ENCODE measurements around the gene SLC22A23.

SLC22A23 gene

GRCh38 chr6:3314621-3315467 is 142.0 kb downstream of the SLC22A23 start:
- H3K27me3 Mint-ChIP-seq = peaks cover 37% of the 10 kb centered on the region
- H3K36me3 Mint-ChIP-seq (ENCODE audit: low read depth) = no peaks in the 10 kb centered on the region
- no peak overlapping the region for H3K4me3 Mint-ChIP-seq
- no peaks in the 10 kb centered on the region for H3K9me3 Mint-ChIP-seq
- intact Hi-C loops (cut with micrococcal nuclease) = no loop called here
- peaks cover 14% of the 10 kb centered on the region for H3K4me1 Mint-ChIP-seq (ENCODE audit: low read depth)
- no peak overlapping the region for H3K27ac Mint-ChIP-seq

- Mint-ChIP-seq H3K27me3 (peaks cover 36% of the 10 kb centered on the region), H3K27ac (no peak overlapping the region), H3K9me3 (no peaks in the 10 kb centered on the region), H3K36me3 (ENCODE audit: low read depth) (no peaks in the 10 kb centered on the region), H3K4me1 (ENCODE audit: low read depth) (peaks cover 14% of the 10 kb centered on the region), H3K4me3 (no peak overlapping the region)
- intact Hi-C loops (cut with micrococcal nuclease) = no loop called here
These were observed 142.7 kb downstream of the SLC22A23 start for GRCh38 chr6:3314176-3314575.

- intact Hi-C loops (cut with micrococcal nuclease) = no loop called here
- H3K9me3 Mint-ChIP-seq = no peaks in the 10 kb centered on the region
- no peak overlapping the region for H3K27ac Mint-ChIP-seq
- no peak overlapping the region for H3K4me3 Mint-ChIP-seq
- H3K36me3 Mint-ChIP-seq (ENCODE audit: low read depth) = no peaks in the 10 kb centered on the region
- H3K4me1 Mint-ChIP-seq (ENCODE audit: low read depth) = peaks cover 14% of the 10 kb centered on the region
- H3K27me3 Mint-ChIP-seq = peaks cover 27% of the 10 kb centered on the region
These were observed 144.1 kb downstream of the SLC22A23 start for GRCh38 chr6:3312604-3313231.

GRCh38 chr6:3311826-3312225 is 145.0 kb downstream of the SLC22A23 start:
- no peak overlapping the region for H3K4me3 Mint-ChIP-seq
- H3K27ac Mint-ChIP-seq = no peak overlapping the region
- no peaks in the 10 kb centered on the region for H3K36me3 Mint-ChIP-seq (ENCODE audit: low read depth)
- peaks cover 18% of the 10 kb centered on the region for H3K27me3 Mint-ChIP-seq
- intact Hi-C loops (cut with micrococcal nuclease) = no loop called here
- H3K9me3 Mint-ChIP-seq = no peaks in the 10 kb centered on the region
- H3K4me1 Mint-ChIP-seq (ENCODE audit: low read depth) = peaks cover 14% of the 10 kb centered on the region

- H3K27ac Mint-ChIP-seq = no peak overlapping the region
- intact Hi-C loops (cut with micrococcal nuclease) = no loop called here
- no peak overlapping the region for H3K4me3 Mint-ChIP-seq
- peaks cover 14% of the 10 kb centered on the region for H3K4me1 Mint-ChIP-seq (ENCODE audit: low read depth)
- peaks cover 18% of the 10 kb centered on the region for H3K27me3 Mint-ChIP-seq
- H3K9me3 Mint-ChIP-seq = peaks cover 6% of the 10 kb centered on the region
- H3K36me3 Mint-ChIP-seq (ENCODE audit: low read depth) = no peaks in the 10 kb centered on the region
These were observed 146.1 kb downstream of the SLC22A23 start for GRCh38 chr6:3310703-3311102.

- no peaks in the 10 kb centered on the region for H3K36me3 Mint-ChIP-seq (ENCODE audit: low read depth)
- peaks cover 10% of the 10 kb centered on the region for H3K9me3 Mint-ChIP-seq
- H3K27ac Mint-ChIP-seq = no peak overlapping the region
- no peak overlapping the region for H3K4me3 Mint-ChIP-seq
- intact Hi-C loops (cut with micrococcal nuclease) = no loop called here
- H3K27me3 Mint-ChIP-seq = peaks cover 20% of the 10 kb centered on the region
- H3K4me1 Mint-ChIP-seq (ENCODE audit: low read depth) = peaks cover 14% of the 10 kb centered on the region
These were observed 146.8 kb downstream of the SLC22A23 start for GRCh38 chr6:3310051-3310448.

- Mint-ChIP-seq H3K4me3 (no peak overlapping the region), H3K27me3 (peaks cover 20% of the 10 kb centered on the region), H3K36me3 (ENCODE audit: low read depth) (no peaks in the 10 kb centered on the region), H3K27ac (no peak overlapping the region), H3K9me3 (peaks cover 10% of the 10 kb centered on the region), H3K4me1 (ENCODE audit: low read depth) (peaks cover 14% of the 10 kb centered on the region)
- intact Hi-C loops (cut with micrococcal nuclease) = no loop called here
These were observed 147.3 kb downstream of the SLC22A23 start for GRCh38 chr6:3309391-3310050.

- peaks cover 9% of the 10 kb centered on the region for H3K4me1 Mint-ChIP-seq (ENCODE audit: low read depth)
- H3K4me3 Mint-ChIP-seq = no peak overlapping the region
- H3K27ac Mint-ChIP-seq = no peak overlapping the region
- intact Hi-C loops (cut with micrococcal nuclease) = no loop called here
- H3K9me3 Mint-ChIP-seq = peaks cover 10% of the 10 kb centered on the region
- H3K27me3 Mint-ChIP-seq = peaks cover 20% of the 10 kb centered on the region
- H3K36me3 Mint-ChIP-seq (ENCODE audit: low read depth) = no peaks in the 10 kb centered on the region
These were observed 148.7 kb downstream of the SLC22A23 start for GRCh38 chr6:3308106-3308505.

- Mint-ChIP-seq H3K27me3 (peaks cover 22% of the 10 kb centered on the region), H3K4me3 (no peak overlapping the region), H3K4me1 (ENCODE audit: low read depth) (peaks cover 3% of the 10 kb centered on the region), H3K36me3 (ENCODE audit: low read depth) (no peaks in the 10 kb centered on the region), H3K9me3 (peaks cover 10% of the 10 kb centered on the region), H3K27ac (no peak overlapping the region)
- intact Hi-C loops (cut with micrococcal nuclease) = no loop called here
These were observed 149.4 kb downstream of the SLC22A23 start for GRCh38 chr6:3307436-3307835.

- H3K4me3 Mint-ChIP-seq = no peak overlapping the region
- no peak overlapping the region for H3K27ac Mint-ChIP-seq
- no peaks in the 10 kb centered on the region for H3K36me3 Mint-ChIP-seq (ENCODE audit: low read depth)
- intact Hi-C loops (cut with micrococcal nuclease) = no loop called here
- peaks cover 26% of the 10 kb centered on the region for H3K27me3 Mint-ChIP-seq
- peaks cover 10% of the 10 kb centered on the region for H3K9me3 Mint-ChIP-seq
- H3K4me1 Mint-ChIP-seq (ENCODE audit: low read depth) = no peaks in the 10 kb centered on the region
These were observed 150.0 kb downstream of the SLC22A23 start for GRCh38 chr6:3306848-3307247.

- intact Hi-C loops (cut with micrococcal nuclease) = no loop called here
- no peaks in the 10 kb centered on the region for H3K4me1 Mint-ChIP-seq (ENCODE audit: low read depth)
- no peak overlapping the region for H3K4me3 Mint-ChIP-seq
- H3K27me3 Mint-ChIP-seq = peaks cover 25% of the 10 kb centered on the region
- peaks cover 10% of the 10 kb centered on the region for H3K9me3 Mint-ChIP-seq
- H3K36me3 Mint-ChIP-seq (ENCODE audit: low read depth) = no peaks in the 10 kb centered on the region
- no peak overlapping the region for H3K27ac Mint-ChIP-seq
These were observed 151.0 kb downstream of the SLC22A23 start for GRCh38 chr6:3305831-3306230.

- Mint-ChIP-seq H3K4me3 (no peak overlapping the region), H3K9me3 (peaks cover 10% of the 10 kb centered on the region), H3K36me3 (ENCODE audit: low read depth) (no peaks in the 10 kb centered on the region), H3K27ac (no peak overlapping the region), H3K4me1 (ENCODE audit: low read depth) (no peaks in the 10 kb centered on the region), H3K27me3 (peaks cover 22% of the 10 kb centered on the region)
- intact Hi-C loops (cut with micrococcal nuclease) = no loop called here
These were observed 151.7 kb downstream of the SLC22A23 start for GRCh38 chr6:3305216-3305565.

GRCh38 chr6:3304500-3305215 is 152.2 kb downstream of the SLC22A23 start:
- Mint-ChIP-seq H3K27me3 (peaks cover 21% of the 10 kb centered on the region), H3K4me3 (no peak overlapping the region), H3K27ac (no peak overlapping the region), H3K9me3 (peaks cover 10% of the 10 kb centered on the region), H3K36me3 (ENCODE audit: low read depth) (no peaks in the 10 kb centered on the region), H3K4me1 (ENCODE audit: low read depth) (no peaks in the 10 kb centered on the region)
- intact Hi-C loops (cut with micrococcal nuclease) = no loop called here
